GM21717 (cell line): ENCODE data around the gene RB1.
A peak's percentile ranks its signal among the peaks of the same experiment; 100 is the strongest.

Source experiments
- ATAC-seq: cut with Tn5 transposase; IDR thresholded peaks from one replicate; pipeline ENCODE4 v1.9.1; 2021; ENCODE audit warnings: mild to moderate bottlenecking, moderate library complexity; ENCODE audit not compliant: unreplicated experiment

RB1 gene

DNA sequence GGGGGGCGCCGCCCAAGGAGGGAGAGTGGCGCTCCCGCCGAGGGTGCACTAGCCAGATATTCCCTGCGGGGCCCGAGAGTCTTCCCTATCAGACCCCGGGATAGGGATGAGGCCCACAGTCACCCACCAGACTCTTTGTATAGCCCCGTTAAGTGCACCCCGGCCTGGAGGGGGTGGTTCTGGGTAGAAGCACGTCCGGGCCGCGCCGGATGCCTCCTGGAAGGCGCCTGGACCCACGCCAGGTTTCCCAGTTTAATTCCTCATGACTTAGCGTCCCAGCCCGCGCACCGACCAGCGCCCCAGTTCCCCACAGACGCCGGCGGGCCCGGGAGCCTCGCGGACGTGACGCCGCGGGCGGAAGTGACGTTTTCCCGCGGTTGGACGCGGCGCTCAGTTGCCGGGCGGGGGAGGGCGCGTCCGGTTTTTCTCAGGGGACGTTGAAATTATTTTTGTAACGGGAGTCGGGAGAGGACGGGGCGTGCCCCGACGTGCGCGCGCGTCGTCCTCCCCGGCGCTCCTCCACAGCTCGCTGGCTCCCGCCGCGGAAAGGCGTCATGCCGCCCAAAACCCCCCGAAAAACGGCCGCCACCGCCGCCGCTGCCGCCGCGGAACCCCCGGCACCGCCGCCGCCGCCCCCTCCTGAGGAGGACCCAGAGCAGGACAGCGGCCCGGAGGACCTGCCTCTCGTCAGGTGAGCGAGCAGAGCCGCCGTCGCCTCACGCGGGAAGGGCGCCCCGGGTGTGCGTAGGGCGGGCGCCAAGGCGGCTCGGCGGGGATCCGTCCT lies at the start of gene RB1:
RB1 (plus strand) TSS at position 393 of the 784 bp plus-strand sequence; CDS start at position 555, 162 bp downstream.
- peak; percentile 76 for ATAC-seq

GRCh38 chr13:48253849-48254248 lies 49.7 kb upstream of the RB1 start:
- ATAC-seq = no peak

DNA sequence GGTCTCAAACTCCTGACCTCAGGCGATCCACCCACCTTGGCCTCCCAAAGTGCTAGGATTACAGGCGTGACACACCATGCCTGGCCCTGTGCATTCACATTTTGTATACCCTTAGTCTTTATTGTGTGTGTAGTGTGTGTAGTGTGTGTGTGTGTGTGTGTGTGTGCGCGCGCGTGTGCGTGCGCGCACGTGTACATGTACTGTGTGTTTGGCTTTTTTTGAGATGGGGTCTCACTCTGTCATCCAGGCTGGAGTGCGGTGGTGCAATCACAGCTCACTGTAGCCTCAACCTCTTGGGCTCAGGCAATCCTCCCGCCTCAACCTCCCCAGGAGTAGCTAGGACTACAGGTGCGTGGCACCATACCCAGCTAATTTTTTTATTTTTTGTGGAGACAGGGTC lies 48.5 kb upstream of the RB1 start:
- ATAC-seq = no peak

- no peak for ATAC-seq
Measured at GRCh38 chr13:48255954-48256353, 47.6 kb upstream of the RB1 start.

DNA sequence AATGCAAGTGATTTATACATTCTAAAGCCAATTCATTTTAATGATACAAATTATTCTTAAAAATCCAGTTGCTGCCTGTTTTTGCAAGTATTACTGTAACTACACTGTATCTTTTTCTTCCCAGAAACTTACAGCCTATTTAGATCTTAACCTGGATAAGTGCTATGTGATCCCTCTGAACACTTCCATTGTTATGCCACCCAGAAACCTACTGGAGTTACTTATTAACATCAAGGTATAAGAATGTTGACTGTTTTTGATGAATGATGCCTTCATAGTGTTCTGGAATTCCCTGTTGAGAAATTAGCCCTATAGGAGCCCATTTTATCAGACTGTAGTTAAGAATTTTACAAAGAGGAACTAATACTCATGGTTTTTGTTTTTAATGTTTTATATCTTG lies 45.5 kb upstream of the RB1 start:
- ATAC-seq = no peak

DNA sequence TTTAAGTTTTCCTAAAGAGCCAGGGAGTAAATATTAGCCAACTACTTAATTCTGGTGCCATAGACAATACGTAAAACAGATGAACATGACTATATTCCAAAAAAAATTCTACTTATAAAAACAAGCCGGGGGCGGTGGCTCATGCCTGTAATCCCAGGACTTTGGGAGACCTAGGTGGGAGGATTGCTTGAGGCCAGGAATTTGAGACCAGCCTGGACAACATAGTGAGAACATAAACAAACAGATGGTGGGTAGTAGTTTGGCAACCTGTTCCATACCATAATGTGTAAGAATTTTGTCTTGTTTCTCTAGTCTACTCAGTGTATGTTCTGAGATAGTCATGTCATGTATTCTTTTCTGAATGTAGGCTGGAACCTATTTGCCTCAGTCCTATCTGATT lies 45.1 kb upstream of the RB1 start:
- ATAC-seq = no peak

GRCh38 chr13:48260970-48261369 lies 42.6 kb upstream of the RB1 start:
- no peak for ATAC-seq

GRCh38 chr13:48263196-48263595 lies 40.4 kb upstream of the RB1 start:
- ATAC-seq = no peak

GRCh38 chr13:48264058-48264457 lies 39.5 kb upstream of the RB1 start:
- ATAC-seq = no peak

DNA sequence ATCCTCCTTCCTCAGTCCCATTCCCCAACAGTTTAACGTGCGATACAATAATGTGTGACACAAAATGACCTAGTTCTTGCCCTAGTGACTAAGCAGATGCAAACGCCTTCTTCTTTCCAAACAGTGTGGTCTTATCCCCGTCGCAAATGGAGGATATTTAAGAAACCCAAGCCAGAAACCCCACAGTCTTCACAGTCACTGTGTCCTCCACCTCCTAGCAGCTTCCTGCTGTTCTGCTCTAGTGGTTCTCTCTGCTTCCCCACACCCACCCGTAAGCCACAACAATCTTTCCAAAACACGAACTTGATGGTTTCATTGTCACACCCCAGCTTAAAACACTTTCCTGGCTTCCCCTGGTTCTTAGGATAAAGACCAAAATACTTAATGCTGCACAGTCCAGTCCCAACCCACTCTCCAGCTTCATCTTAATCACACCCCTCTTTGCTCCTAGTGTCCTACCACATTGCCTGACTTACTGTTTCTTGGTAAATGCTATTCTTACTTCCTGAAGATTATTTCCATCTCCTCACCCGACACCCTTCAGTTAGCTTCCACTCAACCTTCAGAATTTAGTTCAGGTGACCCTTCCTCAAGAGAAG lies 38.2 kb upstream of the RB1 start:
- peak; percentile 80 for ATAC-seq

DNA sequence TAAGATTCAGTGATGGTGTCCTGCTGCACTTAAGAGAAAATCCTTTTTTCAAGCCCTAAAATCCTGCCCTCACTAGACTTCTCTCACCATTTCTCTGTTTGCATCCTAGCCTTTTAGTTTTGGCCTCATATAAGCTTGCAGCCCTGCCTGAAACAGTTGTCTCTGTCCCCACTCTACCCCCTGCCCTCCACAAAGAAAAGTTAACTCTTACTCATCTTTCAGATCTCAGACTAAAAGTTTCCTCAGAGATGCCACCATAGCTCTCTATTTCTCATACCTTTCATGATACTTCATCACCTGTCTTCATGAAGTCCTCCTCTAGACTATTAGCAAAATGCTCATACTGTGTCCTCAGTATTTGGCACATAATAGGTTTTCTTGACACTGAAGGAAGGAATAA lies 37.4 kb upstream of the RB1 start:
- ATAC-seq = no peak

- no peak for ATAC-seq
Measured at GRCh38 chr13:48266701-48267639, 36.6 kb upstream of the RB1 start.

- no peak for ATAC-seq
Measured at GRCh38 chr13:48268019-48268418, 35.5 kb upstream of the RB1 start.

DNA sequence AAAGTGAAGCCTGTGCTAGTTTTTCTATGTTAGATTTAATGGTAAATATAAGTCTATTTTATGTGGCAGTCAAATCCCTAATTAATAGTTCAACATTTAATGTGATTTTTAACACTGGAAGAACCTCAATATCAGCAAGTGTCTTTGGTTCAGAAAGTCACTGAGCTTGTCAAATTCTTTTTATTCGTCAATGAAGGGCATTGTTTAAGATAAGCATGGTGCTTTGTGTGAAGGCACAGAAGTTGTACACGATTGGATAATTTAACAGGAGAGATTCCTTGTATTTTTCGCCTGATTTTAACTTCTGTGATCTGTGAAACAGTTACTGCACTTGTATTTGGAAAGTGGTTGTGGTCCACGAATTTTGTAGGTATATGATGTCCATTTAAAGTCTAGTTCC lies 30.2 kb upstream of the RB1 start:
- ATAC-seq = no peak

GRCh38 chr13:48275507-48275906 lies 28.0 kb upstream of the RB1 start:
- no peak for ATAC-seq

GRCh38 chr13:48278806-48279205 lies 24.7 kb upstream of the RB1 start:
- no peak for ATAC-seq

DNA sequence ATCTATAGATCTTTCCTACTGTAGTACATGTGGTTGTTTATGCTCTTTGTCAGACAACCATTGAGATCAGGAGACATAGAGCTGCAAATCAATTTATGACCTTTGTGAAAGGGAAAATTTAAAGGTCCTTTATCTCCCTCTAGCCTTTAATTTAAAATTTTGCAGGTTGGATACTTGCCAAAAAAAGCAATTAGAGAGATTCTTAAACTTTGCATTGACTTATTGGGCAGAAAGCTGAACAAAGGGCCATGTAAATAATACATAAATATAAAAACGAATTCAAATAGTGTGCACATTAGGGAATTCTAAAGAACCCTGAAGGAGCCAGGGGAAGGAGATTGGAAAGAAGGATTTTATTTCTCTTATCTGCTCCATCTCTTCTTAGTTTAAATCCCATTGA lies 22.0 kb upstream of the RB1 start:
- no peak for ATAC-seq

DNA sequence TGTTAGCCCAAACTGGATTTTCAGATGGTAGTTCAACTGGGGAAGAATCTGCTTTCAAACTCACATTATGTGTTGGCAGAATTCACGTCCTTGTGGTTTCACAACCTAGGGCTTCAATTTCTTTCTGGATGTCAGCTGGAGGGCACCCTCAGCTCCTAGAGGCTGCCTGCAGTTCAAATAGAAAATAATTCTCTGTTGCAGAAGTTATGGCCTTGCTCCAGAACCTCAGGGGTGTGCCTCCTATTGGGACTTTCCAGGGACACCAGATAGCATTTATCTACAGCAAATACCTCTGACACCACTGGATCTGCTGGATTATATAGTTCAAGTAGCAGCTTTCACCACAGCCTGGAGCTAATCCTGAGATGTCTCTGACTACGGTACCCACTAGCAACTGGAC lies 11.8 kb upstream of the RB1 start:
- ATAC-seq = no peak

GRCh38 chr13:48292650-48293049 lies 10.9 kb upstream of the RB1 start:
- no peak for ATAC-seq

DNA sequence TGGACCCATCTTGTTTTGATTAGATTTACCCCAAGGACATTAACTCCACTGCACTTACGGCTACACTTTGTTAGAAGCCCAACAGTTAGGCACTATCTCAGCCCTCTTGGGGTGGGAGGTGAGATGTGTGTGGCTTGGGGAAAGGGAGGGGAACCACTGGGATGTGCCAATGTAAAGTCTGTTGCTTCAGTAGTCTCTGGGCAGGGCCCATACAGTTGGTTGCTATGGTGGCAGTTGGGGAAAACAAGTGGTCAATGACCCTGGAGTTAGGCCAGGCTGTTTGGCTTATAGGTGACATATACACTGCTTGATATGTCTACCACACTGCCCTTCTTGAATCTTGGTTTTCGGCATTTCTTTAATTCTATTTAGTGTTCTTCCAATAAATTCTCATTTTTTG lies 8.9 kb upstream of the RB1 start:
- no peak for ATAC-seq

GRCh38 chr13:48295271-48295670 lies 8.3 kb upstream of the RB1 start:
- no peak for ATAC-seq

DNA sequence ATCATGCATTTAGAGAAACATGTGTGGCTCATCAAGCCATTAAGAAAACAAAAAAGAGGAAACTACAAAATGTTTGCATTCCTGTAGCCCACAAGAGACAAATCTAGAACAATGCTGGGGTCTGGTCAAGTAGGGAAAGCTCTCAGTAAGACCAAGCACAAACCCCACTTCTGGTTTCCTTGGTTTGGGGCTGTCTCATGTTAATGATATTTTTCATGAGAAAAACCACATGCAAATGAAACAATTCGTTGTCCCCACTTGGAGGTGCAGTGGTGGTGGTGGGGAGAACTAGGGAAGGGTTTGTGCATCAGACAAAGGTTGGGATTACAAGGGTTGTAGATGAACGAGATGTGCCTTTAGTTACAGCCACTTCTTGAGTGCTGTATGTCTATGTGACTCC lies 7.0 kb upstream of the RB1 start:
- peak; percentile 84 for ATAC-seq
